Left kidney (tissue), 2 donors: Measurements from ENCODE around the gene RNU1-3. TPM values are rescaled to one million over a fixed set of nuclear protein-coding genes. Genes with fewer than 3 reads are reported as not detected.
"Not testable (repeated sequence)": the region's sequence is repeated elsewhere in the genome, so short reads cannot be mapped to it uniquely, and the experiment has no call there.

ENCODE experiments used
- DNase-seq: peaks from one replicate; pipeline ENCODE4 v3.0.0-alpha.2; 2013
- polyA plus RNA-seq: library from polyadenylated mRNA; unstranded; fragments of 120-200 nt; gene quantifications from one replicate; pipeline ENCODE4 v1.2.1, GENCODE V29; 2013; ENCODE audit not compliant: insufficient read length

RNU1-3 gene
- polyA plus RNA-seq, 1 donor: 1.9 TPM

DNA sequence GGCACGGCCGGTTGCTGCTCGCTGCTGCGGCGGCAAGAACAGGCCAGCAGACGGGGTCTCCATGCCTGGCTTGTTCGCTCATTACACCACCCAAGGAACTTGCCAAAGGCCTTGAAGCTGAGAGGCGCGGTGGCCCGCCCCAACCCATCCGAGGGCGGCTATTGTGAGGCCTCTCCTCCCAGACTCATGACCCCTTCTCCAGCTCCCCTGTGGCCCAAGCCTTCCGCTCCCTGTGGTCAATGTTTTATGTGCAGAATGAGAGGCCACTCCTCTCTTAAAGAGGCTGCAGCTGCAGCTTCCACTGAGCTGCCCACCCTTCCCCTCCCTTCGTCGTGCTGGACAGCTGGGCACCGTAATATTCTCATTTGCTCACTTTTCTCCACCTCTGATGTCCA lies 27.6 kb upstream of the RNU1-3 start:
- not testable (repeated sequence) for DNase-seq

DNA sequence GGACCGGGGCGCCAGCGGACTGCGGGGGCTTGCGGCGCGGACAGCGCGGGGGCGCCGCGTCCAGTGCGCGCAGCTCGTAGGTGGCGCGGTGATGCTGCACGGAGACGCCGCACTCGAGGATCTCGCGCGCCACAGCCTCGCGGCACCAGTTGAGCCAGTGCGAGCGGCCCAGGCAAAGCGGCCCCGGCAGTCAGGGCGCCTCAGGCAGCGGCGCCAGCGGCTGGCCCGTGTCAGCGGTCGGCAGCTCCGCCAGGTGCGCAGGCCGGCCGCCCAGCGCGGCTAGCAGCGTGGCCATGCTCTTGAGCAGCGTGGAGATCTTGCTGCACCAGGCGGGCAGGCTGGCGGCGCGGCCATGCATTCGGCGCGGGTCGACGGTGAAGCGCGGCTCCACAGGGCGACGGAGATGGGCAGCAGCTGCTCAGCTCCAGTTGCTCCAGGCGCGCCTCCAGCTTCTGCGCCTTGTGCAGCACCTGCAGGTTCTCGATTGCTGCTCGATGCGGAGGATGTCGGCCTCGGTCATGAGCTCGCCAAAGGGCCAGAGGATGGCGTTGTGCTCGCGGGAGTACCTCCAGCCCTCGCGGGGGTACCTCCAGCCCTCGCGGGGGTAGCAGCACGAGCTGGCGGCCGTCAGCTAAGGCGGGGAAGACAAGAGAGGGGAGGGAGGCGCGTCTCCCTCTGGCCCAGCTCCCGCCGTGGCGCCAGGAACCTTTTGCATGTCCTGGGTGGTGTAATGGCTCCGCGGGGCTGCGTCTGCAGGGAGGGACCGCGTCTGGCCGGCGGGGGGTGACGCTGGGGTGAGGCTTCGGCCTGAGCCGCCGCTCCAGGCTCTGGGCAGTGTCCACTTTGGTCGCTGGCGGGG lies 26.9 kb upstream of the RNU1-3 start:
- DNase-seq: not testable (repeated sequence)

DNA sequence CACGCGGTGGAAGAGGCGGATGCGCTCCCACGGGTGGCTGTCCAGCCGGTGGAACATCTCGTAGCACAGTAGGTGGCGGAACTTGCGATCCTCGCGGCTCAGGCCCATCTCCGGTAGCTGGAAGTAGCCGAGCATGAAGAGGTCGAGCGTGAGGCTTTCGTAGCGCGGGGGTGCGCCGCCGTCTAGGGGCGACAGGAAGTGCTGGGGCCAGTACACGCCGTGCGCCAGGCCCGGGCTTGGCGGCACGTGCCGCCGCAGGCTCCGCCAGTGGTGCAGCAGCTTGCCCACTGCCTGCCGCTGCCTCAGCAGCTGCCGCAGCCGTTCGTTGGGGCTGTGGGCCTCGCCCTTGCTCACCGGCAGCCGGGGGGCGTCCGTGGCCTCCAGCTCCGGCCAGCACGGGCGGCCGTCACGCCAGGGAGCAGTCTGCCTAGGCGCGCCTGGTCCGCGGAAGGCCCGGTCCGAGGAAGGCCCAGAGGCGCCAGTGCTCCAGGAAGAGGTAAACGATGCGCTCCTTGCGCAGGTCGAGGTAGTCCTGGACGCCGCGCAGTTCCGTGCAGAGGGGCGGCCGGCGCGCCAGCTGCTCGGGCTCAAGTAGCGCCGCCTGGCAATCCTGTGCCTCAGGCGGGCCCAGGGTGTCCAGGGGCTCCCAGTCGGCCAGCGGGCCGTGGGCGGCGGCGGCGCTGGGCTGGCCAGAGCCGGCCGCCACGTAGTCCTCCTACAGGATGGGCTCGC lies 26.1 kb upstream of the RNU1-3 start:
- DNase-seq: not testable (repeated sequence)

DNA sequence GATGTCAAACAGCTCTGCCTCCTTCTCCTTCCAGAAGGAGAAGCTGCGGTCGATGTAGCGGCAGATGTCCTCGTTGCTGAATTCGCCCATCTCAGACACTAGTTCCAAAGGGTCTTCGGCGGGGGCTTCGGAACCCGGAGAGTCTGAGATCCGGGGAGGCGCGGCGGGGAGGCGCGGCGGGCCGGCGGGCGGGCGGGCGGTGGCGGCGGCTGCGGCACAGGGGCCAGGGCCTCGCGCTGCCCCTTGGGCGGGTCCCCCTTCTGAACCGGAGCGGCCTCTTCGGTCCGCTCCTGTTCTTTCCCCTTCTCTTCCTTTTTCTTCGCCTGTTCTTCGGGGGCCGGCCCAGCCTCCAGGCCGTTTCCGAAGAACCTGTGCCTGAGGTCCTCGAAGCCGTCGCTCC lies 25.5 kb upstream of the RNU1-3 start:
- DNase-seq: not testable (repeated sequence)

DNA sequence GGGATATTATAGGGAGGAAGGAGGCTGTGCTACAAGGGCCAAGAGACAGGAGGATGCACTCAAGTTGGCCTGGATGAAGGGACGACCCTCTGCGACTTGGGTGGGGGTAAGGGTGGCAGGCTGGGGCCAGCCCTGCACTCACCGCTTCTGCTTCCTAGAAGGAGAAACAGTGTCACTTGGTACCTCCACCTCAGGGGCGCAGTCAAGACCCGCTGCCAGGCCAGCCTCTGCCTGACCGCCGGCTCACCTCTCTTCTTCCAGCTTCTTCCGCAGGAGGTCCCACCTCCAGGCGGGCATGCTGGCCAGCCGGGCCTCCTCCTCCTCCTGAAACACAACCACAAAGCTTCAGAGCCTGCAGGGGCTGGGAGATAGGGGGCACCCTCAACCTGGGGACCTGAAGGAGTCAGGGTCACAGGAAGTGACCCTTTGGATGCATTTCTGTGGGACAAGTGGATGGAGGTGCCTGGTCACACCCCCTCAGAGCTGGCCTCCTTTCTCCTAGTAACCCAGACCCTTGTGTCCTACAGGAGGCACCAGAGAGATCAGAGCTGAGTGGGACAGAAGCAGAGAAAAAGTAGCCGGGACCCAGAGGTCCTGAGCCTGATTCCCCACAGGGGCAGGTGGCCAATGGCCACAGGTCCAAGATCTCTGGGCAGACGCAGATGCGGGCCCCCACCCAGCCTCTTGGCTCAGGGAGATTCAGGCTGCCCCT lies 24.4 kb upstream of the RNU1-3 start:
- not testable (repeated sequence) for DNase-seq

DNA sequence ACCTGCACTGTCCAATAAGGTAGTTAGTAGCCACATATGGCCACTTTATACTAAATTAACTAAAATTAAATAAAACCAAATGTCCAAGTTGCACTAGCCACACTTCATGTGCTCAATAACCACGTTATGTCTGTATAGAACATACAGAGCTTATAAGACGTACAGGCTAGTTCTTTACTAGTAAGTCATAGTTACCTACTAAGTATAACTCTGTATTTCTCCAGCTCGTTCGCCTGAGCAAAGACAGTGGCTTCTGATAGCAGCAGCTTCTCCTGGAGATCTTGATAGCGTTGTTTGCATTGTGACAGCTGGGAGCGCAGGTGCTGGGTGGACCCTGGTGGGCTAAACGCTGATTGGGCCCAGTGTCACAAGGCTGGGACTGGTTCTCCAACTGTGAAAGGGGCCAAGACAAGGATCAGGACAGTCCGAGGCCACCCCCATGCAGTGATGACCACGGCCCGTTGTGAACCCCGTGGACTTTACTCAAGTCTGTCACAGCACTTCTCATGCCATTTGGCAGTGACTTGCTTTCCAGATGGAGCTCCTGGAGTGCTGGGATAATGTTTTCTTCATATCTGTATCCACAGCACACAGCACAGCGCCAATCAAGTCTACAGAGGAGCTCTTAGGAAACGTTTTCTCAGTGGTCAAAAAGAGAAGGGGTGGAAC lies 20.5 kb upstream of the RNU1-3 start:
- DNase-seq: not testable (repeated sequence)

DNA sequence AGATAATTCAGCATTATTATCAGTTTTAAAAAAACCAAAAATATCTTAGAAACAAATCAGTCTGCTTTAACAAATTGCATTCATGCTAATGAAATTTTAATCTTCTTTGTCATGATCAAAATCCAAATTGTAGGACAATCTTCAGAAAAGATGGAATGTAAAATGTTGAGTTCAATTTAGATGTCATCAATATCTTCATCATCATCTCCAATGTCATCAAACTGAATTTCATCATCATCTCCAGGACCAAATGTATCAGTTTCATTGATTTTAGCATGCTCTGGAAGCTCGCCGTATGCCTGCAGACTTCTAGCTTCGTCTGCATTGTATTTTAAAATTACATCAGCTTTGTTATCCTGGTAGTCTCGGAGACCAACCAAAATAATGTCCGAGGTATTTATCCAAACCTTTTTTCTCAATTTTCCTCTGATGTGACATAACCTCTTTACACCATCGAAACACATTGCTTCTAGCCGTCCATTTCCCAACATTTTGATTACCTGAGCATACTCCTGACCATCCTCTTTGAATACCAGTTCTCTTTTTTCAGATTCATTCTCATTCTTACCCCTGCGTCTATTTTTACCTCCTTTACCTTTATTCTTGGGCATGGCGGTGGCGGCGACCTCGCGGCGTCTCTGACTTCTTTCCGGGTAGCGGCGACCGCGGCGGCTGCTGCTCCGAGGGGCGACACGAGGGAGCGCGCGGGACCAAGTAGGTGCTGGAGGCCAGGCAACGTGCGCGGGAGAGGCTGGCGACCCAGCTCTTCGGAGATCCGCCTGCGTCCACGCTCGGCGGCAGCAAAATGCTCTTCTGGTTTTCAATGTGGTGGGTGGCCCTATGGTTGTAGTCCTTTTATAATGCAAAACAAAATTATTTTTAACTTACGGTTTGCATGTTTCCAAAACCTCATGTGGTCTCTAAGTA lies 19.0 kb upstream of the RNU1-3 start:
- DNase-seq: not testable (repeated sequence)

DNA sequence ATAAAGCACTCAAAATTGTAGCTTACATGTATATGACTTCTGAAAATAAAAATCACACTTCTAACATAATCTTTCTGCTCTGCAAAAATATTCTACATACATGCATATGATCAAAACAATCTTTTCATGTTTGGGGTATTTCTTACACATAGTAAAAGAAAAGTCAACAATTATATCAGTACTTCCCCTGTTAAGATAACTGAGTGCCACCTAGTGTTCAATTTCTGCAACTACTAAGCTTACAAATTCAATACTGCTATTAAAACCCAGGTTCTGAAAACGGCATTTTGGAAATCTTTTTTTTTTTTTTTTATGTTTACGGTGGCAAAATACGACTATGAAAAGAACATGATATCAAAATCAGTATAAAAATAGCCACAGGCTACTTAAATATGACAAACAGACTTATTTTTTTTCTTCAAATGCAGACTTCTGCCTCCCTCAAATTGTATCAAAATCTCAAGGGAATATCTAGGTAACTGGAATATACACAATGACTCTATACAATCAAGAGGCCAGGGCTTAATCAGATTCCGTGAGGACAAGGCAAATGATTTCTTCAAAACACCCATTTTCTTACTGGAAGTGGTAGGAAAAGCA lies 18.1 kb upstream of the RNU1-3 start:
- not testable (repeated sequence) for DNase-seq

DNA sequence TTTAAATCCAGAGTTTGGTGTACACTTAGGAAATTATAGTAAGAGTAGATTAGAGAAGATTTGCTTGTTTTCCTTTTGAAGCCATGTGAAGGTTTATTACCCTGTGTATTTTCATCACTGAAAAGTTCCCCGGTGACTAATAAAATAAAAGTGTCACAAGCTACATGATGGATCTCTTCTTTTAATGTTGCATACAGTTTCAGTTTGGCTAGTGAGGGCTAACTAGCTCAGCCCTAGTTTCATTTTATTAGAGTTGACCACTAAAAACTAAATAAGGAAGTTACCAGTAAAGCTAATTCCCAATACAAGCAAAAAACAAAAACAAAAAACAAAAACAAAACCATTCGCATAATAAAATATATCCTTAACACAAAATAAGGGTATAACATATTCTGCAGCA lies 17.4 kb upstream of the RNU1-3 start:
- DNase-seq: not testable (repeated sequence)

DNA sequence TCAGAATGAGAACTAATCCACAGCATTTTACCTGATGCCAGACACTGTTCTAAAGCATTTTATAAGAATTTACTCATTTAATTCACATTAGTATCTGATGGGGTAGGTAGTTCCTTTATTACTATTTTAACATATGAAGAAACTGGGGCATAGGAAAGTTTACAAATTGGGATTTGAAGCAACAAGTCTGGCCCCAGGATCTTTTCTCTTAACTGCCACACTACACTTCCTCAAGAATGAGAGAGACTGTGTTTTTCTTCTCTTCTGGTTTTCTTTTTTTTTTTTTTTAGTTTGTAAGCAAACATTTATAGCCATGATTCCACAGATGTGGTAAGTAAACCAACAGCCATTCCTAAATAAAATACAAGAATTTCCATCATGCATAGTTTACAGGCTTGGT lies 16.1 kb upstream of the RNU1-3 start:
- DNase-seq: not testable (repeated sequence)

DNA sequence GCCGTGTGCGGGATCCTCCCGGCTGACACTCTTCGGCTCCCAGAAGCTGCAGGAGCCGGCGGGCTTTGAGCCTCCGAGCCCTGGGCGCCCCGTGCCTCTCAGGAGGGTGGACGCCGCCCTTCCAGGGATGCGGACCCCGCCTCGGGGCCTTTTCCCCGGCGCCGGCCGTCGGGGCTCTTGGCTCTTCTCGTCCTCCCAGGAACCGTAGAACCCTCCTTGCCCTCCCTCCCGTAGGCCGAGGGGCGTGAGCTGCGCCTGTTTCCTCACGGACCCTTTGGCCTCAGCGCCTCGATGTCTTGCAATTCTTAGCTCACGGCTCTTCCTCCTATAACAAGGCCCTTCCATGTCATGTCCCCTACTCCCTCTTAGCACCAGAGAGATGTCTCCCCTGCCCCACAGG lies 13.6 kb upstream of the RNU1-3 start:
- DNase-seq: not testable (repeated sequence)

DNA sequence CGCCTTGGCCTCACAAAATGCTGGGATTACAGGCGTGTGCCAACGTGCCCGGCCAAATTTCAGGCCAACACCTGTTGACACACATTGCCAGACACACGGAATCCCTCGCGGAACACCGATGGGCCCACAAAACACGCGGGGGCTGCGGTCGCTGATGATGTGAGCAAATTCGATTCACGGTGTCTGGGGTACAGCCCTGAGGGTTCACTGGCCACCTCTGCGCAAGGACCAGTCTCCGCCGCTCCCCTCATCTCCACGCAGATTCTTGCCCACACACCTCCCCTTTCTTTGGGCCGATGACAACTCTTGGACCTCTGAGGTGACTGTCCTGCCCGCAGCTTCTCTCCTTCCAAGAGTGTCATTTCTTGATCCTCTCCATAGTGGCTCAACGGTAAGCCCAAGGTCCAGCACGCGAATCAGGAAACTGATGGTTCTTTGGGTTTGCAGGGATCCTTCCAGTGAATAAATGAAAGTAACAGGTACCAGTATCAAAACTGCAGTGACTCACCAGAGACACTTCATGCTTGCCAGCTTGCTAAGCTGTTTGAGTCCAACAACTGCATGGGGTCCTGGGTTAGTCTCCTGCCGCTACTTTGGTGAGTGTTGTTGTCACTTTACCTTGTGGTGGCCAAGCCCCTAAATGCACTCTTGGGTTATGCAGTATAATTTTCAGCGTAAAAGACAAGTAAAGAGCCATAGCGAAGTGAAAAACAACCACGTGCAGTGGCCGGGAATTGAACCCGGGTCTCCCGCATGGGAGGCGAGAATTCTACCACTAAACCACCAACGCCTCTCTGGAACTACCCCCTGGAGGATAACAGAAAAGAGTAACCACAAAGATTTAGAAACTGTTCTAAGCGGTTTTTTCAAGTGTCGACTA lies 11.0 kb upstream of the RNU1-3 start:
- peak; percentile 22 for DNase-seq

DNA sequence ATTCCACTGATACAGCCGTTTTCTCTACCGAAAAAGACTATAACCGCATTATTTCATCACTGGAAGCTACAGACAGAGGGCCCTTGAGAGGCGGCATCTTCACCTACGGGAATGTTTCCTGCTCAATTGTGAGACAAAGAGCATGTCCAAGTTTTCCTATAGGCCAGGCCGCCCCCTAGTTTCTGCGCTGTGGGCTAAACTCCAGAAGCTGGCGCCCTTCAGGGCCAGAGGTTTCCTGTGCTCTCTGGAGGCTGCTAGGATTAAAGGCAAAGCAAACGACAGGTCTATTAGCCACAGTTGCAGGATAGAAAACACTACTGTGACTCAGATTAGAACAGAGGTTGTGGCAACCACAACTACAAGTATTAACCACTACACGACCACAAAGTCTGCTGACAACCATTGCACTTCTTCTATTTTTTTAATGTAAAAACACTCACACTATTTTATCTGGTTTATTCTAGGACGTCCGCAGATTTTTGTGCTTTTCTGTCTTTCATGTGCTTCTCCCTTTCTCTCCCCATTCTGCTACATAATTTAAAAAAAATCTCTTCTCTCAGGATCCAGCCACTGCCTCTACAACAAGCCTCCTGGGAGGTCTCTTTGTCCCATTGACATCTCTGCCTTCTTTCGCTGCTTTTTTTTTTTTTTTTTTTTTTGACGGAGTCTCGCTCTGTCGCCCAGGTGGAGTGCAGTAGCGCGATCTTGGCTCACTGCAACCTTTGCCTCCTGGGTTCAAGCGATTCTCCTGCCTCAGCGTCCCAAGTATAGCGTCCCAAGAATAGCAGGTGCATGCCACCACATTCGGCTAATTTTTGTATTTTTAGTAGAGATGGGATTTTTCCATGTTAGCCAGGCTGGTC lies 10.1 kb upstream of the RNU1-3 start:
- not testable (repeated sequence) for DNase-seq

DNA sequence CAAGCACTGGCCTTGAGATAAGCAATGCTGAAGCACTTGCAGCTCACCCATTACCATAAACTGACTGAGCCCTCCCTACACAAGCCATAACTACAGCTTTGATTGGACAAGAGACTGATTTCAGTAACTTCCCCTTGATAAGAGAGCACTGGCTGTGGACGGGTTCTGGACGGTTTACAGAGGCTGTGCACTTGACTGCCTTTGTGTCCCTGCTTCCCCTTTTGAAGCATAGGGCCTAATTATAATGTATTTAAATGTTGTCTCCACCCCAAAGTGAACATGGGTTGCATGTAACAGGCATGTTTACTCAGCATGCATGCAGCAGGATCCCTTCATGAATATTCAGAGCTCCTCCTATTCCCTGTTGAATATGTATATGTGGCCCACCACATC lies 8.4 kb upstream of the RNU1-3 start:
- not testable (repeated sequence) for DNase-seq

DNA sequence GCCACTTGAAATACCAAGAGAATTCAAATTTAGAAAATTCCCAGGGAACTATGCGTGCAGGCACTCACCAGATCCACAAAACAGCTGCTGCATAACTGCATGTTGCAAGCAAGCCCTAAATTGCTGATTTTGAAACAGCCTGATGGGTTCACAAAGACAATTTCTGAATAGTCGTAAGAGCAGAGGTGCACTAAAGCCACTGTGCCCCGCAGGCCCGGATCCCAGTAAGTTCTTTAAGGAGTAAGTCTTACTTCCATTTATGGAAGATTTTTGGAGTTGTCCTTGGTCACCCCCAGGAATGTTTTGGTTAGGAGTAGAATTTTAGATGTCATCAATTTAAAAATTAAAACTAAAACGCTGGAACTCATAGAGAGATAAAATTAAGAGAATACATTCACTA lies 7.2 kb upstream of the RNU1-3 start:
- not testable (repeated sequence) for DNase-seq

DNA sequence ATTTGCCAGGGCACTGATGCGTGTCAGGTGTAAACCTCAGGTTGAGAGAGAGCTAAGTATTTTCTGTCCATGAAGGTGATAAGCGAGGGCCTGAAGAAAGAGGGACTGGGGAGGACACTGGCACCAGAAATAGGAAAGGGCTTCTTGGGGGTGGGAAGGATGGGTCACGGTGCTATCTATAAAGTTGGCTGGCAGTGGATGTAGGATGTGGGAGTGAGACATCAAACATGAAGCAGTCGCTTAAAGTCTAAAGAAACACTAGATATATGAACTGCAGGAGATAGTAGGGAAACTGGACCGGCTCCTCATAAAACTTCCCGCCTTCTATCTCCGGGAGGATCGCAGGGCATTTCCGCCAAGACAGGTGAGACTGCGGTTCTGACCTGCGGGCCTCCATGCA lies 912 bp downstream of the RNU1-3 start:
- not testable (repeated sequence) for DNase-seq

DNA sequence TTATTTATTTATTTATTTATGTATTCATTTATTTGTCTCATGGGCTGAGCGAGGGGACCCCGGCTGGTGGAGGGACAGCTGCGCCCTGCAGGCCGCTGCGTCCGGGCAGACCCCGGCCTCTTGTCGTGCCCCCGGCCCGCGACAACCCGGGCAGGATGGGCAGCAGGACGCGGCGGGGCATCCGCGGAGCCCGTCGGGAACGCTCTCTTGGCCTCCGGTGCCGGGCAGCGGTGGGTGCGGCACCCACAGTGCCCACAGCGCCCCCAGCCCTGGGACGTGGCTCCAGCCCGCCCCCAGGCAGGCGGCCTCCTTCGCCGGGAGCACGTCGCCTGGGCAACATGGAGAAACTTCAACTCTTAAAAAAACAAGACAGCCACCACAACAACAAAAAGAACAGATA lies 8.5 kb downstream of the RNU1-3 start:
- not testable (repeated sequence) for DNase-seq

DNA sequence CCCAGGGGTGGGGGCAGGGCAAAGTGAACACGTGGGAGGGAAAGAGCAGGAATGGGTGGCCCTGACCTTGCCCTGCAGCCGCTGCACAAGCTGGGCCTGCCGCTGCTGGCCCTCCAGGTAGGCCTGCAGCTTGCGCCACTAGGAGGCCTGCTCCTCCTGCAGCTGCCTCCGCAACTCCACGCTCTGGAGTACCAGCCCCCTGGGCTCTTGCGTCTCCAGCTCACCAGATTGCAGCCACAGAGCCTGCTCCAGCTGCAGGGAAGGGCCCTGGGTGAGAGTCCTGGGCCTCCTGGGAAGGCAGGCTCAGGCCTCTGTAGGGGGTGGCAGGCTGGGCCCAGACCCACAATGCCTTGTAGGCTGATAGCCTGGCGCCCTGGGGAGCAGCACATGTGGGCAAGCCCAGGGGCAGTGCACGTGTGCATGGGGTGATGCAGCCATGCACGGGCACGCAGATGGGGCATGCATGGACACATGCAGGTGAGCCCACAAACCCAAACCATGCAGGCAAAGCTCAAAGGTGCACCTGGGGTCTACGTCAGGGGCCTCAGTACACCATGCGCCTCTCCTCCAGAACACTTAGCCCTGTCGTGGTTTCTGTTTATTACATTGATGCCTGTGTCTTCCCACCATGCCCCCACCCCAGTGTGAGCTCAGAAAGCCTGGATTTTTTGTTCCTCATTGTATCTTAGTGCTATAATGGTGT lies 9.6 kb downstream of the RNU1-3 start:
- not testable (repeated sequence) for DNase-seq
